Amniotic stem cell (primary cell): ENCODE results near the gene SEMA3E.
"Not testable (repeated sequence)": the region's sequence is repeated elsewhere in the genome, so short reads cannot be mapped to it uniquely, and the experiment has no call there.

Experiments used
- DNase-seq: peaks from one replicate; lab custom pipeline; 2025; lab: John Stamatoyannopoulos, UW

SEMA3E gene

DNA sequence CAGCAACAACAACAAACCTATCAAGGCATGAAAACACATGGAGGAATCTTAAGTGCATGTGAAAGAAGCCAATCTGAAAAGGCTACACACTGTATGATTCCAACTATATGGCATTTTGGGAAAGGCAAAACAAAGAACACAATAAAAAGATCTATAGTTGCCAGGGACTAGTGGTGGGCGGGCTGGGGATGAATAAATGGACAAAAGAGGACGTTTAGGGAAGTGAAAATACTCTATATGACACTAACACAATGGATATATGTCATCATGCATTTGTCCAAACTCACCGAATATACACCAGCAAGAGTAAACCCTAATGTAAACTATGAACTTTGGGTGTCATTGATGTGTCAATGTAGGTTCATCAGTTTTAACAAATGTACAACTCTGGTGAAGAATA, 89.1 kb downstream of the SEMA3E start:
- no peak for DNase-seq

DNA sequence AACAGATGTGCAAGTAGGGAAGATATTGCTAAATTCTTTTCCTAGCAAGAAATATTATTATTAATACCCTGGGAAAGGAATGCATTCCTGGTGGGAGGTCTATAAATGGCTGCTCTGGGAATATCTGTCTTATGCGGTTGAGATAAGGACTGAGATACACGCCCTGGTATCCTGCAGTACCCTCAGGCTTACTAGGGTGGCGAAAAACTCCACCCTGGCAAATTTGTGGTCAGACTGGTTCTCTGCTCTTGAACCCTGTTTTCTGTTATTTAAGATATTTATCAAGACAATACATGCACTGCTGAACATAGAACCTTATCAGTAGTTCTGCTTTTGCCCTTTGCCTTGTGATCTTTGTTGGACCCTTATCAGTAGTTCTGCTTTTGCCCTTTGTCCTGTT, 96.4 kb downstream of the SEMA3E start:
- not testable (repeated sequence) for DNase-seq

DNA sequence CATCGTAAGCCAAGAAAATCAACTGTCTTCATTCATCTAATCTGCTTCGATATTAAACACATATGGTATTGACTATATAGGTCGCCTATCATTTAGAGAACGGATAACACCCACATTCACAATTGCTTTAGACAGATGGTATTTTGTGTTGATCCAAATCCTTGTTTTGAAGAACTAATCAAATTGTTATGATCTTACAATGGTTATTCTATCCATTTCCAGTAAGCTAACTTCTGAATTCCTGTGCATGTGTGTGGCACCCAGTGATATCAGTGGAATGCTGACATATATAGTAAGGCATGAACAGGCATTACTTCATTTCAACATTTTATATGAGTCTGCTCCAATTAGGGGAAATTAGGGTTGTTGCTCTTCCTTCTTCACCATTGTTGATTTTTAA, 98.8 kb downstream of the SEMA3E start:
- peak; percentile 62 for DNase-seq

DNA sequence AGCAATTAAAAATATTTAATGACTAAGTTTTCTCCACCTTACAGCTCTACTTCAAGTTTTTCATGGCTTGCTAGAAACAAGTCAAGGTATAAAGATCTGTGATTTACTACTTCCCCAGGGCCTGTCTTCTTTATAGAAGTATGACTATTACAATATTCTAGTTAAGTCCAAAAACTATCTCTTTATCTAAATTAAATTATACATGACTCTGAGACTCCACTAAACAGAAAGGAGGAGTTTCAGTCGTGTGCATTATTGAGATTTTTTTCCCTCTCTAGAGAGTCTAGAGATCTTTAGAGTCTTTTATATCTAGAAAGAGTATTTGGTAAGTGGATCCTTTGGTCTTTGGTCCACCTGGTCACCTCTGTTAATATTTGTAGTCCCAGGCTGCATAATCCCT, 100.7 kb downstream of the SEMA3E start:
- DNase-seq: no peak

DNA sequence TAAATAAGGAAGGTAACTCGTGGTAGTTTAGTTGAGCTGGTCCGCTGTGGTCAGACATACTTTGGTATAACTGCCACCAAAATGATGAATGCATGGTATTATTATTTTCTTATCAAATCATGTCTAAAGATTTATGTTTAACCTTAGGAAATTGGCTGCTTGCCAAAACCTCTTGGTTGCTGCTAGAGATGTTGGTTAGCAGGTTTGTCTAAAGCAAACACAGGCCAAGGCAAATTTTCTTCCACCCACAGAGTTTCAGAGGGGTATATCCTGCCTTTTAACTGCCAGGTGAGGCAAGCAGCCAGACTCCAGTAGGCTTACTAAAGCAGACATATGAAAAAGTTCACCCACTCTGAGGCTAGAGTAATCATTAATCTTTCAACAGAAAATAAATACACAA, 101.4 kb downstream of the SEMA3E start:
- DNase-seq: no peak

DNA sequence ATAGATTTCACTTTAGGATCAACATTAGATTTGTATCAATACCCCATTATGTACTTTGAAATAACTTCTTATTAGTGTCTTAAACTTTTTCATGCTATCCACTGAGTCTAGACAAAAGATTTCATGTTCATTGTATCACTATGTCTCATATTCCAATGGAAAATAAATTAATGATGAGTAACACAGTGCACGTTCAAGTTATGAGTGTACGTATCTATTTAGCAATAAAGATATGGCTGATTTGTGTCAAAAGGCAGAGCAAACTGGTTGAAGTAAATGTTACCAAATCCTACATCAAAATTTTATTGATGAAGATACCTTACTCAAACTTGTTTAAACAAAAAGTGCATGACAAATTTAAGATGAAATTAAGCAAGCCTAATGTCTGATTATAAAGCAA, 102.4 kb downstream of the SEMA3E start:
- no peak for DNase-seq

DNA sequence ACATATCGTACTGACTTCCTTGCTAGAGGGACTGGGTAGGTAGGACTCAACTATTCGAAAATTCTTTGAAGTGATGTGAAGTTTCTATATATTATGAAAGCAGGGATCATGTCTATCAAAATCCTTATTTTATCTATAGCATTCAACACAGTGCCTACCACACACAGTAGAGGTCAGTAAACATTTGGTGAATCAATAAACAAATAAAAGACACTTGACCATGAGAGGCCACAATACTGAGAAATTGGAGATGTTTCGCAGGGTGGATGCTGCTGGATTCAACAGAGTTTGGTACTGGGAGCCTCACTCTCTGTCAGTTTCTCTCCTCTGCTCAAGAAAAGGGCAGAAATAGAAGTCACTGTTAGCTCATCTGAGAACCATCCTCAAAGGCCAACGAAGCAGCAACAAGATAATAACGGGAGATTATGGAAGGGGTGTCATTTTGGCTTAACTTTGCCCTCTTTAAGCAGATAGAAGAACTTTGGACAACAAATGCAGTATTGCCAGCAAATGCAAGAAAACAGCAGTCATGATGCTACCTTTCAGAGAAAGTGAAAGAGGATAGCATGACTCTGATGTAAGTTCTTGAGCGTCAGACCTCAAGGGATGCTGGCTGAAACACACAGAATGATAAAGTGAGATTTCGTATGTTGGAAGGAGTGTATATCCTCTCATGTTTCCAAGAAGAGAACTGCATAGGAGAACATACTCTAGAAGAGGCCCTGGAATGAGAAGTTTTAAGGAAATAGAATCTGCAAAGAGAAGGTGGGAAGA, 107.6 kb downstream of the SEMA3E start:
- no peak for DNase-seq

DNA sequence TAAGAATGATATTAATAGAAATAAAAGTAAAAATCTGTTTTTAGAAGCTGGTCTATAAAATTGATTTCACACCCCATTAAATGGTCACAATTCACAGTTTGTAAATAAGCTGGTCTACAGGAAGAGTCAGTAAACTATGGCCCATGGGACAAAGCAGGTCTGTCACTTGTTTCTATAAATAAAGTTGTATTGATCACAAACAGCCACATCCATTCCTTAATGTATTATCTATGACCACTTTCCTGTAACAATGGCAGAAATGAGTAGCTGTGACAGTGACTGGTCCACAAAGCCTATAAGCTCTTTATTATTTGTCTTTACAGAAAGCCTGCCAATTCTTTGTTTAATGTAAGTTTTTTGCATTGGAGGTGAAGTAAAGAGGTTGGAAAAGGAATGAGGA, 114.5 kb downstream of the SEMA3E start:
- DNase-seq: no peak

DNA sequence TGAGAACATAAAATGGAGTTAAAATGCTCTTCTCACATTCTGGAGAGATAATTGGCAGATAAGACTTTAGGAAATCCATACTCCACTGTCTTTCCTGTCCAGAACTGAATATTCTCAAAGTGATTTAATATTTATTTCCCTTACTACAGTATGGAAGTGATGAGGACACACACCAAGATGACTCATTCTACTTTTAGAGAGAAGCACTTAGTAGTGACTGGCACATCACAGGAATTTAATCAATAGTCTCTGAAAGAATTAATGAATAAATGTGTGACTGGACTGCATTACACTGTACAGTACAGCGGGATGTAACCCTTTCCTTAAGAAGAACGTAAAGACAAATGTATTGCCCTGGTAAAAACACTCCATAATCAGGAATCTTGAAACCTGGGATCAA, 116.7 kb downstream of the SEMA3E start:
- DNase-seq: no peak

DNA sequence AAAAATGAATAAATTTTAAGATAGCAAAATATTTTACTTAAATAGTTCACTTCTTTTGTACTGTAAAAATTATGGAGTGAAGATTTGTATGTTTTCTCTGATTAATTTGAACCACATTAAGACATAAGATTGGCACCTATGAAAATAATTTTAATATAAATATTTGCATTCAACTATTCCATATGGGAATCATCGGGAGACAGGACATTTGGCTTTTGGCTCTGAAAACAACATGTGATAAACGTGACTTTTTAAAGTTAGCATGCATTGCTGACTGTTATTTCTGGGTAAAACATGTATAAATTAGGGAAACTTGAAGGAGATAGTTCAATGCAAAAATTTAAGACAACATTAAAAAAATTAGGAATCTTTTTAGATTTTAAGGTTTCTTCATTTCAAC, 117.2 kb downstream of the SEMA3E start:
- DNase-seq: no peak

DNA sequence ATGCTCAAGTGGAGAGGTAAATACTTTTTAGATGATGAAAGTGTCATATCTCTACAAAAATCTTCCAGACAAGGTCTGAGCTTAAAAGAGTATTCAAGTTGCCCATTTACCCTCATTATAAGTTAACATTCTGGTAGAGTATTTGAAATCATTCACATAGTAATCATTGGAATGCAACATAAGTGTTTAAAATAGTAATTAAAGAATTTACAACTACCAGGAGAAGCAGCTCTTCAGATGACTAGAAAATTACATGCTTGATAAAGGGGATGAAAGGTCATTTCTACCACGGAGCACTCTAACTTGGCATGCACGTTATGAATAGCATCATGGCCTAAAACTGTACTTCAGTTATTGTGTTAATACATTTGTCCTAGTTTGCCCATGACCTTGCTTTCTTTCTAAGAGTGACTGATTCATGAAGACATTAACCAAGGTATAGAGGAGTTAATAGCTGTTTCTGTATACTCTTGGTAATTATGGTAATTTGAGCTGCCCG, 120.0 kb downstream of the SEMA3E start:
- no peak for DNase-seq

DNA sequence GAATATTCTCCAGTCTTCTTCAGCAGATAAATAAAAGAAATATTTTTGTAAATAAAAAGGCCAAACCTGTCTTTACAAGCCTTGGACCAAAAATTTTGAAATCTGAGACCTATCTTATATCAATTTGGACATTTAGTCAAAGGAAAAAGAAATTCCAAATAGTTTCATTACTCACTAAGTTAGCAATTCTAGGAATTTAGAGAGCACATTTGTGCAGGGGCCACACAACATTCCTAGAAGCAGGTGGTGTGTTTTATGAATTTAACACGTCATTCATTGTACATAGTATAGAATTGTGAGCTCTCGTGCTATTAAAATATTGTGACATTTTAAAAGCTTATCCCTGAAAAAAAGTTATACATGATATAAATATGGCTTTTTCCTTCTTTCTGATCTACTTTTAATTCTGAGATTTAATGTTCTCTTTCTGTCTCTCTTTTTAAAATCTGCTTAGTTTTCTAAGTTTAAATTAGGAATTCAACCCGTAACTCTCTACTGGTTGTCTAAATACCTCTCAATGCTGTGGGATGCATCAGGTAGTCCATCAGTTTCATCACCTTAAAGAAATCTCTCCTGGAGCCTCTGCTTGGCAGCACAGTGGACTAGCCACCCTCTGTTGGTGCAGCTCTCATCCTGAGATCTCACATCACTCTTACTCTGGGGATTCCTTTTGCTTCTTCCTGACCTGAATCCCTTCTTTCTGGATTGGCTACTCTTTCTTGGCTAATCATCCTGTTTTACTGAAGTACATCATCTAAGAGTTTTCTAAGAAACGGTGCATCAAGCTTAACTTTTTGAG, 124.5 kb downstream of the SEMA3E start:
- DNase-seq: no peak

DNA sequence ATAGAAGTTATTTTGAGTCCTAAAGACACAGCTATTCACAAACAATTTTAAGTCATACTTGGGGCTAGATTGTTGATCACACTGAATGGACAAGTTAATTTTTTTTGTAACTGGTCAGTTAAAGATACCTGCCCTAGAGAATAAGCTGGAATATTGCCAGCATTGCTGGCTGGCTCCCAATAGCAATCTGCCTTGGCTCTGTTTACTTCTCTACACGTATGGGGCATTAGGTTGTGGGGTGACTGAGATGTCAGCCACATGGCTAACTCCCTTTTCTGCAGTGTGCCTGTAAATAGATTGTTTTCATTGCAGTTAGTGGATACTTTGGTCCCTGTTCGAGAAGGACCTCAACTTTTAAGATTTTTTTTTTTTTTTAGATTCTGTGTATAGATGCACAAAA, 128.2 kb downstream of the SEMA3E start:
- no peak for DNase-seq

DNA sequence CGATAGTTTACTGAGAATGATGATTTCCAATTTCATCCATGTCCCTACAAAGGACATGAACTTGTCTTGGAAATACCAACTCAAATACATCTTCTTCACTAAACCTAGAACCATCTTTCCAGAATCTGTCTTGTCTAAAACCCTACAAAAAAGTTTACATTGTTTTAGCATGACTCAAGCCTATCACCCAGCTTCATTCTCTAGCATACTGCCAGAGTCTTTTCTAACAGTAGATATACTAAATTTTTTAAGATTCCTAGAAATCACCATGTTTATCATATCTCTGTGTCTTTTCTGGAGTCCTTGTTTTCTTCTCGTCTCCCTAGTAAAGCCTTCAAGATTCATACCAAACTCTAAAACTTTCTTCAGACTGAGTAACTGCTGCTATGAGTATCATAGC, 129.7 kb downstream of the SEMA3E start:
- no peak for DNase-seq

DNA sequence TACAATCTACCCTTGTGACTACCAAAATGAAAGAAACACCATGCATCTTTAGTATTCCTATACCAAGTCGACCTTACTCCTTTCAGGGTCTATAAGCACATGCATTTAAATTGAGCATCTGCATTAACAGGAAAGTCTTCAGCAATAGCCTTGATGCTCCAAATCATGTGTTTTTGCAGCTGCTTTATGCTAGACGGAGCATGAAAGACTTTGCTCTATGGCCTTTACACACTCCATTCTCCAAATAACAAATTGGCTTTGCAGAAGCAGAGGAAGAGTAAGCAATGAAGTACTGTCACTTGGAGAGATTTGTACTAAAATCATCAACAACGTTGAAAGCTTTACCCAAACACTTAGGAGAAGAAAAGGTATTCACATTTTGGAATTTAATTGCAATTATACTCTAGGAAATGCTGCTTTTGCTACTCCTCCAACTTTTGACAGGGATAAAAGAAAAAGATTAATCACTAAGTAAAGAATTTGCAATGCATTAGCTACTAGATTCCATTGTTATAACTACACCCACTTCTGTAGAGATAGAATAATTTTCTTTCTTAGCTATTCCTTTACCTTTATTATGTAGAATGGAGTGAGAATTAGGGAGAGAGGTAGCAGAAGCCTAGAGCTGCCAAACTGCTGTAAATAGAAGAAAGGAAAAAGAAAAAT, 131.8 kb downstream of the SEMA3E start:
- no peak for DNase-seq

DNA sequence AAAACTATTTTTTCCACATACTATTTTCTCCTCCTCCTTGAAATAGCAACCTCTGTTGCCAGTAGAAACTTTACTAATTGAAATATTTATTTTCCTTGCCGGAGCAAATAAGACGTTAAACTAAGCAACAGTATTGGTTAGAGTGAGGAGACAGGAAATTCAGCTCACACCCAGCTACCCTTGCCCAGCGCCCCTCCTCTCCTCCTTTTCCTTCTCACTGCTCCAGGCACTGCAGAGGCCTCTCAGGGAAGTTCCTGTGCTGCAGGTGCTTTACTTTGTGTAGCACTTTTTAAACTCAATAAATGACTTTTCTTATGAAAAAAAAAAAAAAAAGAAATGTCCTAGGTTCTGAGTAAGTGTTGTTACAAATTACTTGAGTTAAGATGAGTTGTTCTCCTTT, 134.0 kb downstream of the SEMA3E start:
- no peak for DNase-seq

DNA sequence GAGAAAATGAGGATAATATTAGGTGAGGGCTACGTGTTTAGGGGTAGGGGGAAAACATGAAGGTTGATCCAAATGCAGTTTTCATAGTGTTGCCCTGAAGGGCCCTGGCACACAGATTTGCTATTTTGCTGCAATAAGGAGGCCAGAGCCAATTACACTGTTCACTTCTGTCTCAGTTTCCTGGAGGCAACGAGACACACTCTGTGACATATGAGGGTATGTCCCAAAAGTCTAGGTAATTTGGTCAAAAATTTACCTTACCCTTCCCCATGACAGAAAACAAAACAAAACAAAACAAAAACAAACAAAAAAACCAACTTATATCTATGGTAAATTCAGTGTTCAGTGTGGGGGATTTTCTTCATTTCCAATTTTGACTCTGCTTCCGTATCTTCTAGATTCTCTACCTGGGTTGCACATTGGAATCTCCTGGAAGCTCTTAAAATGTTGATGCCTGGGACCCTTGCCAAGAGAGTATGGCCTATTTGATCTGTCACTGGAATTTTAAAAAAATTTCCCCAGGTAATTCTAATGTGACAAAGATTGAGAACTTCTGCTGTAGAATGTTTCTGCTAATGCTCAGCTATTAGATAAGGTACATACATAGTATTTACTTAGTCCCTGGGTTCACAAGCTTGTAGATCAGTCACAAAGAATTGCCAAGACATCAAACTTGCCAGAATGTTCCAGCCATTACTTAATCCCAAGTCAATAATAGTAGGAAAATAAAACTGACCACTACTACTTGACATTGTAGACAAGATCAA, 139.5 kb downstream of the SEMA3E start:
- DNase-seq: no peak

DNA sequence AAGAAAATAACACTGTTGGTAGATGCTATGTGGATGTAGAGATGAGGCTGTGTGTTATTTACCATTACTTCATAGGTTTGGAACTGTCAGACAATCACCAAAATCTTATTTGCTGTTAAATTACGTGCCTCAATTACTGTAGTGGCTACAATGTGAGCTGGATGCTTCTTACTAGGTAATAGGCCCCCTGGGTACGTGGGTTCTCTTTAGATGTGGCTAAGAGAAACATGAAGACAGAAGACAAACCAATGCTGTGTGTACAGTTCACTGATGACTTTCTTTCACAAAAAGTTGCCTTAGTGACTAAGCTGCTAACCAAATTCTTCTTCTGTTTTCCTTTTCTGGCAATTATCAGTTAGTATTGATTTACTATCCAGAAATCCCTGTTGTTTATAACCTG, 144.6 kb downstream of the SEMA3E start:
- no peak for DNase-seq

DNA sequence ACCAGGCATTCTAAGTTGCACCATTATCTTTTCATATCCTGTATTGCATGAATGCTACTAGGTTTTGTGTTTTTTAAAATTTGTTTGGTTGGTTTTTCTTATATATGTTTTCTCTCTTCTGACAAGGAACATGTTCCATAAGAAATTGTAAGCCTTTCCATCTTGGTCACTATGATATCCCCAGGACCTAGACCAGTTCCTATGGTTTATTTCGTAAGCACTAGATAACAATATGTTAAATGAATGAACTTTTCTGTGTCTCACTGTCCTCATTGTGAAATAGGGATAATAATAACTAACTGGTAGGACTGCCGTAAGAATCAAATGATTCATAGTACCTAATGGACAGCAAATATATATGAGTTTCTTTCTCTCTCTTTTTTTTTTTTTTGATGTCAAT, 146.3 kb downstream of the SEMA3E start:
- DNase-seq: no peak

DNA sequence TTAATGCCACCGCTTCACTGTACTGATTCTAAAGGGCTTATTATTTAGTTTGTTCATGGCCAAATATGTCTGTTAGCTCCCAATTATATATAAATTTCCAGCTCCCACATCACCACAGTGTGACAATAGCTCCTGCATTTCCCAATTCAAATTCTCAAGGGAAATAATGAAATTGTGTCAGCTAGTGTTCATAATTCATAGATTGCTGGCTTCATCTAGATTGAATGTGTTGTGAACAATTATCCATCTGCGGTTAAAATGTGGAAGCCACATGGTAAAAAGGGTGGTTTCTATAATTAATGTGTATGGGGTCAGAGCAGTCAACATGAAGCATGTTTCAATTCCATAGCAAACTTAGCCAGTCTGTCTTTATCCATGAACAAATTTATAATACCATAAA, 154.3 kb downstream of the SEMA3E start:
- DNase-seq: no peak

DNA sequence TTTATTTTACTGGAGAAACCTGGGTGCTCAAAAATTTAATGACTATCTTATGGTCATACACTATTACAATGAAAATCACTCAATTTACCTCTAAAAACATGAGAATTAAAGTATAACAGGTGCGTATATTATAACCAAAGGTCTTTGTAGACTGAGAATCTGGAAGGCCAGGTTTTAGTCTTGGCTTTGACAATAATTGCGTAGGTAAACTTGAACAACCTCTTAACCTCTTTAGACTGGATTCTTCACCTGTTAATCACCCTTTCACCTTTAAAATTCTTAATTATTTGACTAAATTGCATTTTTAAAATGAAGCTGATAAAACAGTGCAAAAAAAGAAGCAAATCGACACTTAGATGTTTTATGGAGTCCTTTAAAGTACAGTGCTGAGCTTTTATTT, 156.1 kb downstream of the SEMA3E start:
- no peak for DNase-seq

DNA sequence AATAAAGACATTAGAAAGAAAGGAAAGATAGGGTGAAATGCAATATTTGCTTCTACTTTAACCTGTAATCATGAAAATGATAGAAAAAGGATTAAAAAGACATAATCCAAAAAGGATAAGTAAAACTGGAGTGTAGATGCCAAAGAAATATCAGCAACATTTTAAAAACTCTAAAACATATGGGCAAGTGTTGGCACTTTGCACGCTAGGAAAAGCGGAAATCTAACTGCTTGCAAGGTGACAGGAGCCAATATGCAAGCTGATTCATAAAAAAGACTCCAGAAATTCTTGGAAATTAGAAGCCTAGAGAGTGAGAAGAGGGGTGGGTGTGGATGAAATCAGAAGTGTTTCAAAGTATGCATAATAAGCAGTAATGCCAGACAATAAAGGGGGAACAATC, 161.1 kb downstream of the SEMA3E start:
- no peak for DNase-seq
